ENCODE results near the gene ABLIM2. TPM values are rescaled to one million over a fixed set of nuclear protein-coding genes. Genes with fewer than 3 reads are reported as not detected.

ABLIM2 gene
- total RNA-seq, 1 experiment from 2014 or later, result 1.0 TPM

DNA sequence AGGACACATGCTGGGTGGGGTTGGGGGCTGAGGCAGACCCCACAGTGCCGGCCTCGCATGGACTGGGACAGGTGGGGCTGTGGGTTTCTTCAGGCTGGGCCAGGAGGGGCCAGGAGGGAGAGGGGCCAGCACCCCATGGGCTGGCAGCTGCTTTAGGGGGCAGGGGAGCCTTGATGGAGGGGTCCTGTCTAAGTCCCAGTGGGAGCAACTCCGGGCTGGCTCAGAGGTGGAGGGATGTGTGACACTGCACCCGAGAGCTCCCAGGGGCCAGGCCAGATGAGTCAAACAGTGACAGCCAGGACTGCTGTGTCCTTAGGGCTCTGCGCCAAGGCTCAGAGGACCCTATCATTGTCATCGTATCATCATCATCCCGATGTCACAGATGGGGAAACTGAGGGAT is 4.4 kb upstream of the ABLIM2 start:
- Histone ChIP-seq H4K20me1 (ENCODE audit: control insufficient read depth, insufficient read depth, insufficient read length) (no peaks in the 10 kb centered on the region), H3K4me2 (ENCODE audit: insufficient read depth, insufficient read length, low read length) (no peak overlapping the region), H4K91ac (ENCODE audit: insufficient read length, low read depth, low read length) (no peak overlapping the region), H2AK5ac (ENCODE audit: insufficient read length, low read length) (no peak overlapping the region), H4K8ac (replicated peaks; ENCODE audit: insufficient read length, low read depth, low read length) (no peak overlapping the region), H4K5ac (ENCODE audit: insufficient read length, low read depth, low read length) (no peak overlapping the region), H3K23me2 (ENCODE audit: insufficient read length, low read depth, low read length, poor library complexity, severe bottlenecking) (peaks cover 8% of the 10 kb centered on the region), H3K27me3 (ENCODE audit: insufficient read depth, low read length) (no peaks in the 10 kb centered on the region), H3K14ac (ENCODE audit: insufficient read depth, low read length) (no peak overlapping the region; the same call in 1 of the 2 replicates), H3K79me2 (ENCODE audit: insufficient read depth, low read length) (no peaks in the 10 kb centered on the region), H3T11ph (ENCODE audit: low read length) (no peak overlapping the region), H3K23ac (ENCODE audit: insufficient read length, low read depth, low read length) (no peak overlapping the region), H3K9me3 (ENCODE audit: control insufficient read depth, low read depth, low read length) (no peaks in the 10 kb centered on the region), H2BK5ac (ENCODE audit: insufficient read length, low read length) (no peak overlapping the region), H3K4ac (ENCODE audit: low read depth, low read length) (no peak overlapping the region), H2BK20ac (ENCODE audit: low read depth, low read length, poor library complexity, severe bottlenecking) (no peak overlapping the region), H2BK15ac (ENCODE audit: low read depth, low read length) (no peak overlapping the region), H3K27ac (ENCODE audit: insufficient read length, low read depth, low read length) (no peak overlapping the region), H2AFZ (ENCODE audit: low read length) (no peak overlapping the region), H3K9ac (ENCODE audit: extremely low read depth, insufficient read length, low read length) (no peak overlapping the region), H3K79me1 (ENCODE audit: insufficient read depth, low read depth, low read length, poor library complexity, severe bottlenecking) (no peaks in the 10 kb centered on the region), H3K18ac (ENCODE audit: insufficient read length, low read depth, low read length) (no peak overlapping the region), H2BK12ac (ENCODE audit: insufficient read length, low read depth, low read length) (no peak overlapping the region), H3K4me1 (ENCODE audit: insufficient read depth, low read length) (no peaks in the 10 kb centered on the region), H3K56ac (ENCODE audit: insufficient read length, low read depth, low read length) (no peak overlapping the region), H2BK120ac (ENCODE audit: low read depth, low read length, poor library complexity, severe bottlenecking) (no peak overlapping the region)
- no peak for DNase-seq
- Mint-ChIP-seq H3K4me3 (no peak overlapping the region), H3K27ac (no peak overlapping the region), H3K4me1 (peaks cover 7 to 9% of the 10 kb centered on the region in 2 experiments), H3K36me3 (ENCODE audit: insufficient read depth in 1 of 3, low read depth in 3 of 3) (no peaks in the 10 kb centered on the region), H3K27me3 (ENCODE audit: low read depth) (peaks cover 44% of the 10 kb centered on the region), H3K9me3 (peaks cover 4 to 6% of the 10 kb centered on the region in 2 experiments; a peak in 4 of 5 replicates)
- no CpG with 5 or more reads among the region's 7 CpGs for WGBS (ENCODE audit: extremely low coverage, insufficient read length, low lambda C conversion rate)
- TF ChIP-seq, protein P1, sequence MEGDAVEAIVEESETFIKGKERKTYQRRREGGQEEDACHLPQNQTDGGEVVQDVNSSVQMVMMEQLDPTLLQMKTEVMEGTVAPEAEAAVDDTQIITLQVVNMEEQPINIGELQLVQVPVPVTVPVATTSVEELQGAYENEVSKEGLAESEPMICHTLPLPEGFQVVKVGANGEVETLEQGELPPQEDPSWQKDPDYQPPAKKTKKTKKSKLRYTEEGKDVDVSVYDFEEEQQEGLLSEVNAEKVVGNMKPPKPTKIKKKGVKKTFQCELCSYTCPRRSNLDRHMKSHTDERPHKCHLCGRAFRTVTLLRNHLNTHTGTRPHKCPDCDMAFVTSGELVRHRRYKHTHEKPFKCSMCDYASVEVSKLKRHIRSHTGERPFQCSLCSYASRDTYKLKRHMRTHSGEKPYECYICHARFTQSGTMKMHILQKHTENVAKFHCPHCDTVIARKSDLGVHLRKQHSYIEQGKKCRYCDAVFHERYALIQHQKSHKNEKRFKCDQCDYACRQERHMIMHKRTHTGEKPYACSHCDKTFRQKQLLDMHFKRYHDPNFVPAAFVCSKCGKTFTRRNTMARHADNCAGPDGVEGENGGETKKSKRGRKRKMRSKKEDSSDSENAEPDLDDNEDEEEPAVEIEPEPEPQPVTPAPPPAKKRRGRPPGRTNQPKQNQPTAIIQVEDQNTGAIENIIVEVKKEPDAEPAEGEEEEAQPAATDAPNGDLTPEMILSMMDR (conservative IDR thresholded peaks at IDR 0.05), result no peak
